Lung (tissue), 16 donors: ENCODE measurements around the gene CRTAC1. TPM values are rescaled to one million over a fixed set of nuclear protein-coding genes. Genes with fewer than 3 reads are reported as not detected.

Source experiments
- ATAC-seq: fragments of 200-7000 bp; cut with Tn5 transposase; one replicate; pipeline ENCODE4 v1.9.1; 2020; ENCODE audit warnings: moderate number of reproducible peaks; ENCODE audit not compliant: insufficient read depth, low FRiP score
- DNase-seq, 3 donors: peaks; one replicate each; pipeline ENCODE4 v3.0.0-alpha.2; 2013 to 2017
- H3K27ac ChIP-seq, 2 donors: one replicate each; pipeline ENCODE4 v1.5.1; 2013; ENCODE audit warnings: mild to moderate bottlenecking in 2 of 2, moderate library complexity in 2 of 2, control low read depth in 1 of 2, inconsistent platforms in 1 of 2, low read depth in 1 of 2, low read length in 1 of 2
- H3K27me3 ChIP-seq, 3 donors: one replicate each; pipeline ENCODE4 v1.5.1; 2013; ENCODE audit warnings: low read length in 2 of 3; ENCODE audit not compliant: control insufficient read depth in 3 of 3, insufficient read depth in 3 of 3
- H3K36me3 ChIP-seq, 4 donors: one replicate each; pipeline ENCODE4 v1.5.1; 2013; ENCODE audit warnings: low read length in 4 of 4, mild to moderate bottlenecking in 1 of 4, moderate library complexity in 1 of 4; ENCODE audit not compliant: control insufficient read depth in 4 of 4, insufficient read depth in 4 of 4
- H3K4me1 ChIP-seq, 5 donors: one replicate each; pipeline ENCODE4 v1.5.1; 2013; ENCODE audit warnings: low read length in 5 of 5, mild to moderate bottlenecking in 2 of 5, moderate library complexity in 1 of 5; ENCODE audit not compliant: control insufficient read depth in 5 of 5, insufficient read depth in 5 of 5
- H3K4me3 ChIP-seq: one replicate; pipeline ENCODE4 v1.5.1; 2013; ENCODE audit warnings: mild to moderate bottlenecking, control low read depth, moderate library complexity
- H3K9ac ChIP-seq, 2 donors: one replicate each; pipeline ENCODE4 v1.5.1; 2013; ENCODE audit warnings: low read length in 2 of 2, control low read depth in 1 of 2; ENCODE audit not compliant: insufficient read depth in 1 of 2
- H3K9me3 ChIP-seq, 4 donors: one replicate each; pipeline ENCODE4 v1.5.1; 2013; ENCODE audit warnings: low read length in 3 of 4, mild to moderate bottlenecking in 1 of 4, moderate library complexity in 1 of 4; ENCODE audit not compliant: control insufficient read depth in 4 of 4, insufficient read depth in 3 of 4
- WGBS, 2 donors: extraction: QIAGEN DNeasy Blood & Tissue Kit; methylation state at CpG; one replicate each; pipeline ENCODE4 v1.1.7; 2013; 5-methylcytosine and 5-hydroxymethylcytosine counted together
- long read RNA-seq, 5 donors: transcript quantifications; one replicate each; lab custom pipeline, GENCODE V29; 2026
- polyA plus RNA-seq, 2 donors: library from polyadenylated mRNA; stranded (reverse); fragments of 200-250 nt; gene quantifications; one replicate each; pipeline ENCODE4 v1.2.1, GENCODE V29; 2013
- total RNA-seq, 2 donors: library from RNA; depleted of rRNA in 1 of 2; stranded (reverse); fragments of >200 nt in 1 of 2; gene quantifications; one replicate each; pipeline ENCODE4 v1.2.1, GENCODE V29; 2014 to 2021
- TF ChIP-seq, protein P1 (sequence below): IDR thresholded peaks from 2 replicates; pipeline ENCODE4 v1.5.1; 2012; ENCODE audit warnings: mild to moderate bottlenecking; ENCODE audit errors: control extremely low read depth, extremely low read depth
- donor health status: control.
- donor health status: control.
- donor health status: Bipolar disorder and iron deficiency.
- donor health status: healthy.
- donor health status: DM: yes; HTN: yes; CAD: no.

Gene CRTAC1, protein sequence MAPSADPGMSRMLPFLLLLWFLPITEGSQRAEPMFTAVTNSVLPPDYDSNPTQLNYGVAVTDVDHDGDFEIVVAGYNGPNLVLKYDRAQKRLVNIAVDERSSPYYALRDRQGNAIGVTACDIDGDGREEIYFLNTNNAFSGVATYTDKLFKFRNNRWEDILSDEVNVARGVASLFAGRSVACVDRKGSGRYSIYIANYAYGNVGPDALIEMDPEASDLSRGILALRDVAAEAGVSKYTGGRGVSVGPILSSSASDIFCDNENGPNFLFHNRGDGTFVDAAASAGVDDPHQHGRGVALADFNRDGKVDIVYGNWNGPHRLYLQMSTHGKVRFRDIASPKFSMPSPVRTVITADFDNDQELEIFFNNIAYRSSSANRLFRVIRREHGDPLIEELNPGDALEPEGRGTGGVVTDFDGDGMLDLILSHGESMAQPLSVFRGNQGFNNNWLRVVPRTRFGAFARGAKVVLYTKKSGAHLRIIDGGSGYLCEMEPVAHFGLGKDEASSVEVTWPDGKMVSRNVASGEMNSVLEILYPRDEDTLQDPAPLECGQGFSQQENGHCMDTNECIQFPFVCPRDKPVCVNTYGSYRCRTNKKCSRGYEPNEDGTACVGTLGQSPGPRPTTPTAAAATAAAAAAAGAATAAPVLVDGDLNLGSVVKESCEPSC
- 10 to 100 TPM; 55.1 to 82.4 TPM for total RNA-seq
- 10 to 100 TPM; 45.8 to 53.4 TPM for polyA plus RNA-seq
- long read RNA-seq, donor 1, transcript CRTAC1-203 (15 exons, 2,890 nt), result major isoform, 5 of 5 reads
- long read RNA-seq, donor 1, partial matches to known transcripts, result 0 of 5 reads
- long read RNA-seq, donor 1, other reads (novel, unspliced or antisense), result 0 of 5 reads
- long read RNA-seq, donor 2, result 0 reads
- long read RNA-seq, donor 3, result 0 reads
- long read RNA-seq, donor 4, result 0 reads
- long read RNA-seq, donor 5, partial matches to known transcripts, result 0 of 1 reads
- long read RNA-seq, donor 5, other reads (novel, unspliced or antisense), result 0 of 1 reads

DNA sequence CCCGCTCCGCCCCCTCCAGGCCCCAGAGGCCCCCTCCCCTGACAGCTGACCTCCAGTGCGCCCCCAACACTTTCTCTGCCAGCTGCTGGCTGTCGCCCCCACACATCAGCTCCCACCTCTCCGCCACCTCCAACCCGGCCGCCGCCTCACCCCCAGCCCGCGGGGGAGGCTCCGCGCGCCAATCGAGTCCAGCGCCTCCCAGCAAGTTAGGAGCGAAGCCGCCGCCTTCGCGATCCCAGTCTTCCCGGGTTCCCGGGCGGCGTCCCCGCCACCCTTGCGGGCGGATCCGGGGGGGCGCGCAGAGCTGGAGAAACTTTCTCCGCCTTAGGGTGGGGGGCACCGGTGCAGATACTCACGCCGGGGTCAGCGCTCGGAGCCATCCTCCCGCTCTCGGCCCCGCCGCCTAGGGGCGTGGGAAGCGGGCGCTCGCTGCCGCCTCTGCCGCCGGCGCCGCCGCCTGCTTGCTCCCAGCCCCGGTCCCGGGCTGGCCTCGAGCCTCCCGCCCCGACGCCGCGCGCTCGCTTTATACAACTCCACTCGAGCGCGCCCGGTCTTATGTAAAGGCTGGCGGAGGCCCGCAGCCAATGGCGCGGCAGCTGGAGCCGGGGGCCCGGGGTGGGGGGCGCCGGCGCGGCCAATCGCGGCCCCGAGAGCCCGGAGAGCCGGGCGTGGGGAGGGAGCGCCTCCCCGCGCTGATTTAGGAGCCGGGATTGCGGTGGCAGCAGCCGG, at the start of gene CRTAC1:
TSS of gene CRTAC1 (minus strand) at position 529 of the 729 bp plus-strand sequence. CDS start at position 380, 149 bp downstream.
- WGBS, 2 donors, result 2% methylated on average over 72 to 86 of the region's 86 CpGs
- Histone ChIP-seq H3K4me3 (peak within 1 kb of the TSS; percentile 24), H3K36me3 (no peaks in the 10 kb centered on the region), H3K27me3 (peaks cover 13 to 74% (median 65%) of the 10 kb centered on the region in 3 donors), H3K27ac (no peak within 1 kb of the TSS), H3K4me1 (peaks cover 0 to 13% (median 0%) of the 10 kb centered on the region in 5 donors), H3K9ac (no peak within 1 kb of the TSS), H3K9me3 (no peaks in the 10 kb centered on the region)
- peak; percentile 73 to 84 (median 81) for DNase-seq
- TF ChIP-seq, protein P1, sequence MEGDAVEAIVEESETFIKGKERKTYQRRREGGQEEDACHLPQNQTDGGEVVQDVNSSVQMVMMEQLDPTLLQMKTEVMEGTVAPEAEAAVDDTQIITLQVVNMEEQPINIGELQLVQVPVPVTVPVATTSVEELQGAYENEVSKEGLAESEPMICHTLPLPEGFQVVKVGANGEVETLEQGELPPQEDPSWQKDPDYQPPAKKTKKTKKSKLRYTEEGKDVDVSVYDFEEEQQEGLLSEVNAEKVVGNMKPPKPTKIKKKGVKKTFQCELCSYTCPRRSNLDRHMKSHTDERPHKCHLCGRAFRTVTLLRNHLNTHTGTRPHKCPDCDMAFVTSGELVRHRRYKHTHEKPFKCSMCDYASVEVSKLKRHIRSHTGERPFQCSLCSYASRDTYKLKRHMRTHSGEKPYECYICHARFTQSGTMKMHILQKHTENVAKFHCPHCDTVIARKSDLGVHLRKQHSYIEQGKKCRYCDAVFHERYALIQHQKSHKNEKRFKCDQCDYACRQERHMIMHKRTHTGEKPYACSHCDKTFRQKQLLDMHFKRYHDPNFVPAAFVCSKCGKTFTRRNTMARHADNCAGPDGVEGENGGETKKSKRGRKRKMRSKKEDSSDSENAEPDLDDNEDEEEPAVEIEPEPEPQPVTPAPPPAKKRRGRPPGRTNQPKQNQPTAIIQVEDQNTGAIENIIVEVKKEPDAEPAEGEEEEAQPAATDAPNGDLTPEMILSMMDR, result no peak
- peak; percentile 73 for ATAC-seq

DNA sequence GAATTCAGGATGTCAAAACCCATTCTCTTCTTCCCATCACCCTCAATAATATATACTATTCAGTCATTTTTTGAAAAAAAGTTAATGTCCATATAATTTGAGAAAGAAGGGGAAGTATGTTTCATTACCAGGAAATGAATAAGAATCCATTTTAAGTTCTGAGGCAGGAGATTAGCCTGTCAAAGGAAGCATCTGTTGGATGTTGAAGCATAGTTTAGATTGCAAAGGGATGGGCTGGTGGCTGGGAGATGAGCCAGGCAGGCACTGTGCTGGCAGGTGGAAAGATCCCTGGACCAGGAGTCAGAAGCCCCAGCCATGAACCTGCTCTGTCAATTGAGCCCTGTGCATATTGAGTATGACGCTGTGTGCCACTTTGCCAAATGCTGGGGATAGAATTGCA, 48.4 kb upstream of the CRTAC1 start:
- Histone ChIP-seq H3K4me1 (no peaks in the 10 kb centered on the region), H3K9ac (no peak overlapping the region), H3K9me3 (no peaks in the 10 kb centered on the region), H3K27ac (no peak overlapping the region), H3K27me3 (peaks cover 0 to 7% (median 0%) of the 10 kb centered on the region in 3 donors), H3K36me3 (no peaks in the 10 kb centered on the region), H3K4me3 (no peak overlapping the region)
- DNase-seq (no peak), ATAC-seq (no peak)
- 92 to 96% methylated on average over 1 of the region's 1 CpG for whole genome bisulfite sequencing, 2 donors
- TF ChIP-seq, protein P1, result no peak

DNA sequence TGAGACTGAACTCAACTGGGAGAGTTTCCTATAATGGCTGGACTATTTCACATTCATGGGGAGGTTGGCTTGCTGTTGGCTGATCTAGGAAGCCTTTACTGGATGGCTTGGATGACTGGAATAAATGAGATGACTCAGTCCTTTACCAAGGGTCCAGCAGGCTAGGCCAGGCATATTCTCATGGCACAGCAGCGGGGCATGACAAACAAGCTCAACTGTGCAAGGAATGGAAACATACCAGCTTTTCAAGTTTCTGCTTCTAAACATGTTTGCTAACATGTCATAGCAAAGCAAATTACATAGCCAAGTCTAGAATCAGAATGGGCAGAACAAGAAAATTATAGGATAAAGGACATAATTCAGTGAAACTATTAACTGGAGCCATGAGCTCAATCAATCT, 46.8 kb upstream of the CRTAC1 start:
- TF ChIP-seq, protein P1, result no peak
- no peaks in the 10 kb centered on the region for H3K9me3 ChIP-seq
- no peak overlapping the region for H3K27ac ChIP-seq
- DNase-seq (no peak), ATAC-seq (no peak)
- no peak overlapping the region for H3K9ac ChIP-seq
- no peaks in the 10 kb centered on the region for H3K27me3 ChIP-seq
- H3K36me3 ChIP-seq, result no peaks in the 10 kb centered on the region
- H3K4me1 ChIP-seq, result no peaks in the 10 kb centered on the region
- WGBS, 2 donors, result 70 to 96% methylated on average over 1 of the region's 1 CpG
- H3K4me3 ChIP-seq, result no peak overlapping the region
